ENCODE measurements around the gene SCIMP.

- TF ChIP-seq CTCF (IDR thresholded peaks at IDR 0.05) (peak; percentile 75), EZH2 (IDR thresholded peaks at IDR 0.05; ENCODE audit: borderline replicate concordance, insufficient read depth, low read depth, low read length, poor library complexity, severe bottlenecking) (no peak)
Measured at GRCh38 chr17:5191541-5192417, 42.9 kb downstream of the SCIMP start, which contains the start of gene ZNF594.
